Loucy (cell line): ENCODE measurements around the gene TSPAN13.

Experiments
- H2AFZ ChIP-seq: fragments of 200-600 bp; sonication (generic); 2 replicates; pipeline ENCODE4 v1.6.0; 2016; ENCODE audit warnings: antibody characterized with exemption, mild to moderate bottlenecking, low read length, moderate library complexity
- H3F3A ChIP-seq: fragments of 200-600 bp; 2 replicates; pipeline ENCODE4 v1.6.0; 2016; ENCODE audit warnings: antibody characterized with exemption, low read depth, mild to moderate bottlenecking
- H3K27me3 ChIP-seq: fragments of 200-600 bp; sonication (generic); 2 replicates; pipeline ENCODE4 v1.6.1; 2014; ENCODE audit warnings: low read length, mild to moderate bottlenecking; ENCODE audit not compliant: insufficient read depth, poor library complexity, severe bottlenecking
- H3K36me3 ChIP-seq: fragments of 200-600 bp; sonication (generic); 2 replicates; pipeline ENCODE4 v1.6.1; 2016; ENCODE audit warnings: low read length; ENCODE audit not compliant: insufficient read depth
- H3K4me1 ChIP-seq: fragments of 200-600 bp; sonication (generic); 2 replicates; pipeline ENCODE4 v1.5.1; 2014; ENCODE audit warnings: low read length, mild to moderate bottlenecking; ENCODE audit not compliant: insufficient read depth, poor library complexity, severe bottlenecking
- H3K4me2 ChIP-seq: fragments of 200-600 bp; sonication (generic); 2 replicates; pipeline ENCODE4 v1.6.0; 2014; ENCODE audit warnings: antibody characterized with exemption, low read length, low read depth, mild to moderate bottlenecking; ENCODE audit not compliant: poor library complexity, severe bottlenecking
- H3K4me3 ChIP-seq: fragments of 200-600 bp; sonication (generic); 2 replicates; pipeline ENCODE4 v1.5.1; 2014; ENCODE audit warnings: low read length, mild to moderate bottlenecking, mixed read lengths; ENCODE audit not compliant: poor library complexity, severe bottlenecking
- H3K79me2 ChIP-seq: fragments of 200-600 bp; sonication (generic); 2 replicates; pipeline ENCODE4 v1.6.1; 2014; ENCODE audit warnings: low read length; ENCODE audit not compliant: insufficient read depth
- H3K9ac ChIP-seq: fragments of 200-600 bp; sonication (generic); 2 replicates; pipeline ENCODE4 v1.6.0; 2014; ENCODE audit warnings: mild to moderate bottlenecking, low read depth, low read length, moderate library complexity; ENCODE audit not compliant: poor library complexity, severe bottlenecking
- H3K9me2 ChIP-seq: fragments of 200-600 bp; sonication (generic); replicated peaks from 2 replicates; pipeline ENCODE4 v1.6.1; 2016; ENCODE audit warnings: low read depth, low read length, mixed read lengths
- H3K9me3 ChIP-seq: fragments of 200-600 bp; sonication (generic); 2 replicates; pipeline ENCODE4 v1.6.1; 2014; ENCODE audit warnings: mild to moderate bottlenecking, antibody characterized with exemption, low read length, low read depth; ENCODE audit not compliant: insufficient read depth
- H4K20me1 ChIP-seq: fragments of 200-600 bp; sonication (generic); 2 replicates; pipeline ENCODE4 v1.6.0; 2014; ENCODE audit warnings: antibody characterized with exemption, low read length, mild to moderate bottlenecking; ENCODE audit not compliant: insufficient read depth, poor library complexity, severe bottlenecking
- EZH2phosphoT487 ChIP-seq: fragments of 200-600 bp; IDR thresholded peaks from 2 replicates; pipeline ENCODE4 v1.6.1; 2018; ENCODE audit warnings: antibody characterized with exemption, mild to moderate bottlenecking, moderate library complexity, borderline replicate concordance
- TF ChIP-seq, protein P1 (sequence below): fragments of 200-600 bp; sonication (generic); conservative IDR thresholded peaks from 2 replicates; pipeline ENCODE4 v1.5.1; 2014; ENCODE audit warnings: mild to moderate bottlenecking, antibody characterized with exemption, low read length

The TSPAN13 gene

DNA sequence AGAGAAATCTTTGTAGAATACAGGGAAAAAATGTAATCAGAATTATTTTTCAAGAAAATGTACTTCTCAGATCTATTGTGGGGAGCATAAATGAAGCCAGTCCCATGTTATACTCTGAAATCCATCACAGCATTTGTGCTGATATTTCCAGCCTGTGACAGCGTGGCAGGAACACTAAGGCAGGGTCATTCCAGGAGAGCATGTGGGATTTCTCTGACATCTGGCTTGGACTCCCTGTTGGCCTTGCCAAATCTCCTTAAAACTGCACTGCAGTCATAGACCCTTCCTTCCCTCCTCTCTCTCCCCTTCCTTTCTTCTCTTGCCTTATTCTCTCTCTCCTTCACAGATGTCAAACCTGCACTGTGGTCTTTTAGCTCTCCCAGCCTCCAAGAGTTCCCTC, 6.5 kb upstream of the TSPAN13 start:
- Histone ChIP-seq H3K4me3 (no peak overlapping the region), H3K27me3 (no peaks in the 10 kb centered on the region)

DNA sequence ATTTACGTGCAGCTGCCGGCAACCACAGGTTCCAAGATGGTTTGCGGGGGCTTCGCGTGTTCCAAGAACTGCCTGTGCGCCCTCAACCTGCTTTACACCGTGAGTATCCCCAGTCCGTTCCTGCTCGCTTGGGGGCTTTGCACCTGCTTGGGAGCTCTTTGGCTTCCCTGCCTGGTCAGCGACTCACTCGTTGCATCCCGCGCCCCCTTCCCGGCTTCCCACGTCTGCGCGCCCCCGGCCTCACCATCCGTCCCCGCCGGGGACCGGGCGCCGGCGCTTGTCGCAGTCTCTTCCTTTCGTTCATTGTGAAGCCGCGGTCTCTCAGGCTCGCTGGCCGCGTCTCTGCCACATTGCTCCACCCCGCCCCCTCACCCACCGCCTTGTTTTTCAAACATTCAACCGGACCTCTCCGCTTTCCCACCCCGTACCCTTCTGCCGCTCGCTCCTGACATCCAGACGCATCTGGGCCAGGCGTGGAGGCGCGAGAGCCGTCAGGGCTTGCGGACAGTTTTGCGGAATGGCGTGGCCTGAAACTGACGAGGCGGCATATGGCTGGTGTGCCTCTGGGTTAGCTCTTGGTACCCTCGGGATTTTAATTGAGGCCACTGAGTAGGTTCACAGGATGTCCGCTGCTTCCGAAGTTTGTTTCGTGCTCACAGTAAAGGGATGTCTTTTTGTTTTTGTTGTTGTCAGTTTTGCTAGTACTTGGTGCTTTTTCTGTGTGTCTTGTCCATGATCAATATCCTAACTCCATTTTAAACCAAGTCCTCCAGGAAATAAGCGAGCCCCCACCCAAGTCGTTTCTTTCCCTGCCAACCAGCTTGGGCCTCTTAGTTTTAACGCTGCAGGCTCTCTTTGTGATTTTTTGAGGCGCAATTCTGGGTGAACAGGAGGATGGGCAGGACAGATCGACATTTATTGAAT, 639 bp downstream of the TSPAN13 start:
- Histone ChIP-seq H3K4me2 (peak overlapping the region; percentile 87), H3K9me3 (no peaks in the 10 kb centered on the region), H3K79me2 (peaks cover 48% of the 10 kb centered on the region), H2AFZ (peak overlapping the region; percentile 88), H3K9ac (peak overlapping the region; percentile 80), H3K27me3 (no peaks in the 10 kb centered on the region), H3K4me1 (peaks cover 49% of the 10 kb centered on the region), H3K9me2 (no peaks in the 10 kb centered on the region), H3K4me3 (peak overlapping the region; percentile 85), H3K36me3 (no peaks in the 10 kb centered on the region), H3F3A (no peaks in the 10 kb centered on the region), H4K20me1 (peaks cover 4% of the 10 kb centered on the region)
- TF ChIP-seq EZH2phosphoT487 = no peak
- TF ChIP-seq, protein P1, sequence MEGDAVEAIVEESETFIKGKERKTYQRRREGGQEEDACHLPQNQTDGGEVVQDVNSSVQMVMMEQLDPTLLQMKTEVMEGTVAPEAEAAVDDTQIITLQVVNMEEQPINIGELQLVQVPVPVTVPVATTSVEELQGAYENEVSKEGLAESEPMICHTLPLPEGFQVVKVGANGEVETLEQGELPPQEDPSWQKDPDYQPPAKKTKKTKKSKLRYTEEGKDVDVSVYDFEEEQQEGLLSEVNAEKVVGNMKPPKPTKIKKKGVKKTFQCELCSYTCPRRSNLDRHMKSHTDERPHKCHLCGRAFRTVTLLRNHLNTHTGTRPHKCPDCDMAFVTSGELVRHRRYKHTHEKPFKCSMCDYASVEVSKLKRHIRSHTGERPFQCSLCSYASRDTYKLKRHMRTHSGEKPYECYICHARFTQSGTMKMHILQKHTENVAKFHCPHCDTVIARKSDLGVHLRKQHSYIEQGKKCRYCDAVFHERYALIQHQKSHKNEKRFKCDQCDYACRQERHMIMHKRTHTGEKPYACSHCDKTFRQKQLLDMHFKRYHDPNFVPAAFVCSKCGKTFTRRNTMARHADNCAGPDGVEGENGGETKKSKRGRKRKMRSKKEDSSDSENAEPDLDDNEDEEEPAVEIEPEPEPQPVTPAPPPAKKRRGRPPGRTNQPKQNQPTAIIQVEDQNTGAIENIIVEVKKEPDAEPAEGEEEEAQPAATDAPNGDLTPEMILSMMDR = no peak

More for the DNA sequence above, 6.5 kb upstream of the TSPAN13 start:
- H3K9me2 ChIP-seq = no peaks in the 10 kb centered on the region
- H3K9me3 ChIP-seq = no peaks in the 10 kb centered on the region
- peaks cover 15% of the 10 kb centered on the region for H3K4me1 ChIP-seq
- no peaks in the 10 kb centered on the region for H4K20me1 ChIP-seq
- H3K36me3 ChIP-seq = no peaks in the 10 kb centered on the region
- no peak overlapping the region for H3K9ac ChIP-seq
- no peaks in the 10 kb centered on the region for H3F3A ChIP-seq
- no peaks in the 10 kb centered on the region for H3K79me2 ChIP-seq
- no peak for TF ChIP-seq EZH2phosphoT487
- TF ChIP-seq, protein P1 = no peak
- no peak overlapping the region for H3K4me2 ChIP-seq
- no peak overlapping the region for H2AFZ ChIP-seq

DNA sequence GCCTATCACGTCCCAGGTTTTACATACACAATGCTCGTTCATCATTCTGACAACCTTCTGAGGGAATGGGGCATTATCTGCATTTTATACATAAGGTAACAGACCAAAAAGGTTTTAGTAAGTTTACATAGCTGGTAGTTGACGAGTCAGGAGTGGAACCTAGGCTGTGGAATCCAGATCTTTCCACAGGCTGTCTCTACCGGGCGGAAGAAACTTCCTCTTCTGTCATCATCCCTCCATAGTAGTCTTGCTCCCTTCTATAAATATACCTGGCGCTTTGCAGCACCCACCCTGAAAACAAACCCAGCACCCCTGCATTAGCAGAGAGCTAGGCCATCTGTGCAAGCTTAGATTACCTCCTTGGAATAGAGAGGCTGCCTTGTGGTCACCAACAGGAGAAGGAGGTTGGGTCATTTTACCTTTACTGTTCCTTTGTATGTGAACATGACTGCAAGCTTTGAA, 1.3 kb downstream of the TSPAN13 start:
- no peaks in the 10 kb centered on the region for H3K9me3 ChIP-seq
- peak overlapping the region; percentile 80 for H3K9ac ChIP-seq
- peaks cover 4% of the 10 kb centered on the region for H4K20me1 ChIP-seq
- no peaks in the 10 kb centered on the region for H3K36me3 ChIP-seq
- TF ChIP-seq EZH2phosphoT487 = no peak
- TF ChIP-seq, protein P1 = no peak
- peak overlapping the region; percentile 88; the same call in 1 of the 2 replicates for H2AFZ ChIP-seq
- no peaks in the 10 kb centered on the region for H3K9me2 ChIP-seq
- H3K27me3 ChIP-seq = no peaks in the 10 kb centered on the region
- peaks cover 56% of the 10 kb centered on the region for H3K4me1 ChIP-seq
- peaks cover 55% of the 10 kb centered on the region for H3K79me2 ChIP-seq
- peak overlapping the region; percentile 87 for H3K4me2 ChIP-seq
- H3K4me3 ChIP-seq = peak overlapping the region; percentile 85
- no peaks in the 10 kb centered on the region for H3F3A ChIP-seq
